GM19324 (cell line): ENCODE data around the gene BMP6.
"Not testable (repeated sequence)": the region's sequence is repeated elsewhere in the genome, so short reads cannot be mapped to it uniquely, and the experiment has no call there.

Source experiments
- ATAC-seq: cut with Tn5 transposase; IDR thresholded peaks from one replicate; pipeline ENCODE4 v1.9.1; 2021; ENCODE audit warnings: mild to moderate bottlenecking, moderate library complexity; ENCODE audit not compliant: unreplicated experiment, low FRiP score

The BMP6 gene

DNA sequence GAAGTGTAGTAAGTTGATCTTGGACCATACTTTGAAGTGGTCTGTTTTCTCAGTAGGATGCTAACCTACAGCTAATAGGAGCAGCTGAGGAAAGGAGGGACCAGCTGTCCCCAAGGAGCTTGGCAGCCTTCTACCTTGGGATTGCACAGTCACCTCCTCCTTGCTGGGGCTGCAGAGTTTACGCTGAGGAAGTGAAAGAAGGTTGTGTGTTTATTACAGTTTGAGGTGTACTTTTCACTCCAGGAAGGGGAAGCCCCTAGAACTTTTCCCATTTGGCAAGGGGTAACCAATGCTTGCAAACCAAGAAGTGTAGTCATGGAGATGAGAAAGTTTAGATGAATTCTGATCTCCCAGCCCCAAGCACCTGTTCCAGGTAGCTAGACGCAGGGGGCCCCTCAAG is 58.8 kb downstream of the BMP6 start:
- ATAC-seq, result no peak

DNA sequence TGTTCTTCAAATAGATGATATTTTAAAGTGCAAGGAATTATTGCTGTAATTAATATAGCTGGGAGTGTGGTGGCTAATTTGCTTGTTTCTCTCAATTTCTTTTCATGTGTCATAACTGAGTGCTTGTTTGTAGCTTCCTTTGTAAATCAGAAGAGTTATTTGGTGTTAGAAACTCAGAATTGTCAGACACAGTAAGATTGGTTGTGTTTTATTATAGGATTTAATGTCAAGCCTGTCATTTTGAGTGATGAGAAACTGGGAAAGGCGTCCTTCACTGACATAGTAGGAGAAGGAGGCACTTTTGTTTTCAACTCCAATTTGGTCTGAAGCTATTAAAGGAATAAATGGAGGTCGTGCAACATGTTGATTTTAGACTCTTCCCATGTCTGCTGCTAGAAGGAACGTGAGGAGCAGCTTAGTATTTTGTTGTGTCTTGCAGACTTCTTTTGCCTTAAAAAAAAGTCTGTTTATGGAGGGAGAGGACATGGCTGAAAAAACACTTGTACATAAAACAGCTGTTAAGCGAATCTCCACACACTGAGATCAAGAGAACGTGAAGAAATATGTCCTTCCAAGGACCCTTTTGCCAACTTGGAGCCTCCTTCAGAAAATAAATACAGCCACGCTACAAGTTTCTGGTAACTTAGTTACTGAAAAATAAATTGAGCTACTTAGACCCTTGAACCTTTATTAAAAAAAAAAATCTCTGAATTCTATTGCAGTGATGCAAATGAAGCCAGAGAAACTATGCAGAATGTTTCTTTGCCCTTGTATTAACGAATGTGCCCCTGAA is 59.5 kb downstream of the BMP6 start:
- no peak for ATAC-seq

DNA sequence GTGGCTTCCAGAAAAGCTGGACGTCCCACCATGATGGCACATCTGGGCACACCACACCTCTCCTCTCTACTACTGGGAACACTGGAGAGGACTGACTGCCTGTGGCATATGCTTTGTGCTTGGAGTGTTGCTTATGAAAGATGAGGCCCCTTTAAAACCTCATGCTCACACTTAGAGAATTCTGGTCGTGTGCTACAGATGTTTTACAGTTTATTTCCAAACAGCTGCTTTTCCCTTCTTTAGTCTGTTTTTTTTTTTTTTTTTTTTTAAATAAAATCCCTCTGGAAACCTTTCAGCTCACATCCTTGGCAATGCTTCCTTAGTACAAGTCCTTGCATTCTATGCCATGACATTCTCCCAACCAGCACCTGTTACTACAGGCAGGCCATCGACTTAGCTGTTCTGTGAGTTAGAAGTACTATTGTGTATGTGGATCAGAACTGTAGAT is 60.3 kb downstream of the BMP6 start:
- no peak for ATAC-seq

- ATAC-seq, result no peak
These were observed 61.3 kb downstream of the BMP6 start for GRCh38 chr6:7787137-7787608.

GRCh38 chr6:7787731-7788130 is 61.8 kb downstream of the BMP6 start:
- ATAC-seq, result no peak

GRCh38 chr6:7794509-7794908 is 68.6 kb downstream of the BMP6 start:
- ATAC-seq, result no peak

DNA sequence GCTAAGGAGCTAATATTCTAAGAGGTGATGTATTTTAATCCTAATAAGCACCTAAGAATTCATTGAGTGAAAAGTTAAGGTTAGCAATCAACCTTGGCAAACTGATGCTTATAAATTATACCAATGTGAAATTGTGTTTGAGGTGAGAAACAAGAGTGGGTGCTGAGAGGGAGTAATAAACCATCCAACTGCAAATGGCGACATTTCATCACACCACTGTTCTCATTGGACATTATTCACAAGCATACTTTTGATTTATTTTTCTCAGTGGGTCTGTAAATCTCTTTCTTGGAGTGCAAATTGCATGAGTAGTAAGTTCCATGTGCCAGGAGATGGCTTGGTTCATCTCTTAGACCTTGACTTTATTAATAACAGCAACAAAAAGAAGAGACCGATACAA is 71.5 kb downstream of the BMP6 start:
- no peak for ATAC-seq

DNA sequence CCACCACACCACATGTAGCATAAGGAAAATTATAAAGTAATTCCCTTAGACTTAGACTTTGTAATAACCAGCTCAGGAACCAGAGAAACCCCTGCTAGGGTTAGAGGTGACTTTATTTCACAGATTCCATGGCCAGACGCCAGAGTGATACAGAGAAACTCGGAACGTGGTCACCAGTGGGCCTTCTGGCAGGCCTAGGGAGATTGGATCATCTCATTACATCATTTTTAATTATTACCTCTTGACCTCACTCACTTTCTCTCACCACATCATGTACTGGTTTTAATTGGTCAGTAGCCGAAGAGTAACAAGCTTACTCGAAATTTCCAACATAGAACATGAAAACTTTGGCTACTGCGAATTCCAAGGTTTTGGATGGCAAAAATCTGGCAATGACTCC is 72.9 kb downstream of the BMP6 start:
- ATAC-seq, result no peak

GRCh38 chr6:7802662-7803061 is 76.8 kb downstream of the BMP6 start:
- no peak for ATAC-seq

DNA sequence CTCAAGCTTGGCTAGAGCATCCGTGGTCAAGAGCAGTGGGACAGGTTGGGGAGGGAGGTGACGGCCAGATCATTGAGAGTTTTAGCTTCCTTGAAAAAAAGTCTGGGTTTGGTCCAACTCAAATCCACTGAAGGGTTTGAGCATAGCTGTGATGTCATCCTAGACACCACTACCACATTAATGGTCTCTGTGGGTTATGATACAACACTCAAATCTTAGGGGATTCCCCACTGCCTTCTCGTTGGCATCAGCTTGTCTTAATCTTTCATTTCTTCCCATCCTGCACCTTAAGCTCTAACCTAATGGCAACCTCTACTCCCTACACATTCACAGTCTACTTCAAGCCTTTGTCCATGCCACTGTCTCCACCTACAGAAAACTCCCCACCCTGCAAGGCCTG is 77.3 kb downstream of the BMP6 start:
- no peak for ATAC-seq

GRCh38 chr6:7805078-7805849 is 79.4 kb downstream of the BMP6 start:
- ATAC-seq, result no peak

DNA sequence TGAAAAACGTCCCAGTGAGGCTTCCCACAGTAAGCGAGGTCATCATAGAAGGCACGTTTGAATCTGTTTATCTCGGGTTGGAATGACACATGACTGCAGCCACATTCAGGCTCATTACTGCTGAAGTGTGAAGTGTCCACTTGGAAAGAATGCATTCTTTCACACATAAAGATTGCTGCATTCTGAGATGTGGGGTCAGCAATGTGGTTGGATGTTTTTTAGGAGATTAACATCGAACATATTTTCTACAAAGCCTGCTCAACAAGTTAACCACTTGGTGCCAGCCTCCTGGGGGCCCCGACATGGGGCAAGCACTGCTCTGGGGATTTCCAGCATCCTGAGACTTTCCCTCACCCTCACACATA is 79.9 kb downstream of the BMP6 start:
- no peak for ATAC-seq

GRCh38 chr6:7806711-7807110 is 80.8 kb downstream of the BMP6 start:
- ATAC-seq, result no peak

DNA sequence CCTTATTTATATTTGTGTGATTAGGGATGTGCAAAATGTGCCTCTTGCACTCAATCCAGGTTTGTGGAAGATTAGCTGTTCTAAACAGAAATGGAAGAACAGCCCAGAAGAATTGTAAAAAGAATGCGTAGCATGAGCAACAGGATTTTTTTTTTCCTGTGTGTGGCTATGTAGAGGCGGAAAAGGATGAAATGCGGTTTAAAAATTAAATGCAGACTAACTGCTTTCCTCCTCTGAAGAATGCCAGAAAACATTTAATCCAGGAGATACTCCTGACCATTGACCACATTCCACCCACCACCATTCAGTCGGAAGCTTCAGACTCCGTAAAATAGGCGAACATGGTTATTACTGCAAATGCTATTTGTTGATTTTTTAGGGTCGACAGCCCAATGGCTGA is 83.4 kb downstream of the BMP6 start:
- no peak for ATAC-seq

DNA sequence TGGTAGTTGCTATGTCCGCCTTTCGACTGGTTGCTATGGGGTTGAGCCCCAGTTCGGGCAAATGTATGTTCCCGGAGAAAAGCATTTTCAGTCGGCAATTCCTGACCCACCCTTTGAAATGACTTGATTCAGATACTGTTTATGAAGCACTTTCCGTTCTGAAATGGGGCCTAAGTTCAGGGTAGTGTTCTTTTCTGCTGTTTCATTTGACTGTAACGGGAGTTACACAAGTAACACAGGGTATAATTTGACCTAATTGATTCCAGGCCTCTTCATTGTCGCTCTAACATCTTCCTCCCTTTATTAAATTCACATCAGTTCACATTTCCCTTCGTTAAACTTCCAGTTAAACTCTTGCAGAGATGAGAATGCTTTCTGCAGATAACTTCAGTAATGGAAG is 85.5 kb downstream of the BMP6 start:
- ATAC-seq, result no peak

- ATAC-seq, result no peak
These were observed 86.7 kb downstream of the BMP6 start for GRCh38 chr6:7812623-7813022.

- no peak for ATAC-seq
These were observed 87.3 kb downstream of the BMP6 start for GRCh38 chr6:7813193-7813592.

DNA sequence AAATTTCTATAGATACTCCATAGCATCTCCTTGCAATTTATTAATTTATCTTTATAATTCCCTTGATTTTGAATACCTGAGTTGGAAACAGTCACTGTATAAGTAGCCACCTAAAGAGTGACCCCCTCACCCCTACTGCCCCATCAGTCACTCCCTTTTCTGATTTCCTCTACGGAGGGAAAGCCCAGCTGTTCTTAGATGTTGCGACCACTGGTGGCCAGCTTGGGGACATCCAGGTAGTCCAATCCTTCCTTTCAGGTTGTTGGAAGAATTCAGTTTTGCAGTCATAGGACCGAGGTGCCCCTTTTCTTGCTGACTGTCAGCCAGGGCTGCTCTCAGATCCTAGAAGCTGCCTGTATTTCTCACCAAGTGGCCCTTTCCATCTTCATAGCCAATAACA is 87.8 kb downstream of the BMP6 start:
- ATAC-seq, result no peak

DNA sequence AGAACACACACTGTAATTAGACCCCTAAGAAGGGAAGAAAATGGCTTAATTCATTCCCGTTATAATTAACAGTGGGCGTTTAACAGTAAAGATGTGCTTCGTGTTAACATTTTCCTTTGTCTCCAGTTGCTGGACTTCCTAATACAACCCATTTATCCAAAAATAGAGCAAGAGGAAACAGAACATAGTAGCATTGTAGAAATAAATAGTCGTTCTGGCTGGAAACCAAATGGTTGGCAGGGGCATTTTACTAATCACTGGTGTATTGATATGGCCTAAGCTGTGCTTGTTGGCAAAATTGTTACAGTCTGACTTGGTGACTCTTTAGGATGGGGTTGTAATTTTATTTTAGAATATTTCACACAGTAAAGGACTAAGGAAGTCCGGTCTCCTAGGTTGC is 89.8 kb downstream of the BMP6 start:
- no peak for ATAC-seq

GRCh38 chr6:7817184-7817583 is 91.3 kb downstream of the BMP6 start:
- ATAC-seq, result not testable (repeated sequence)

DNA sequence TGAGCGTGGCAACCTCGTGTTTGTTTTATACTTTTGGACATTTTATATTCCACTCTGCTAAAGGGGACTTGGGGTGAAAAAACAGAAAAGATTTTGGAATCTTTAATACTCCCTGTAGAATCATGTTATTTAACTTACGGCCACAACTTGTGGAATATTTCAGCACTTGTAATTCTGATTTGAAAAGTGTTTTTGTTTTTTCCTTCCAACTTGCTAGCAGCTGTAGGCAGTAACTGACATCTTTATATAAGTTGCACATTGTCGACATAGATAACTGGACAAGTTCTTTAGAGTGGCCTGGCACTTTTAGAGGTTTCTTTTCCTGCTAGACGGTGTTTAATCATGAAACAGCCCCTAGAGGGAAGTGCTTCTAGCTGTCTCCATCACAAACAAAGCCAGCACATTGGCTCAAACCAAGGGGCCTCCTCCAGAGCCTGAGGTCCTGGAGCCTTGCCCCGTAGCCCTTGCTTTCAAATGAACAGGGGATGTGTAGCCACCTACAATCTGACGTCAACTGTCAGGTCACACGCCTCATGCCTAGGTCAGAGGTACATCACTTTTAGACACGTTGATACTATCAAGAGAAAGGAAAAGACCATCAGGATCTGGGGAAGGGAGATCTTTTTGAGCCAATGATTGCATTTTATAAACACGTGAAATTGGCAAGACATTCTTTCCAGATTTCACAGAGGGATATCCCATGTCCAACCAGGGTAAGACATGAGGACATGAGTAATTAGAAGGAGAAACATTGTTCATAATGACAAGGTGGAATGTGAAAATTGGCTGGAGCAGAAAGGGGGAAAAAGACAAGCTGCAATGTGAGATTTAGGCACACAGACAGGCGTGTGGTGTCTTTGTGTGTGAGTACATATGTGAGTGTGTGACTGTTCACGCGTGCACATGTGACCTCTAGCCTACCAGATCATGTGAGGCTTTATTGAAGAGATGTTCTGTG is 92.6 kb downstream of the BMP6 start:
- no peak for ATAC-seq
